NCI-H2081 (cell line): Measurements from ENCODE around the gene BASP1.
"Not testable (repeated sequence)": the region's sequence is repeated elsewhere in the genome, so short reads cannot be mapped to it uniquely, and the experiment has no call there.

Experiments
- DNase-seq, 2 experiments: peaks; one replicate each; lab custom pipeline; 2025; lab: John Stamatoyannopoulos, UW

The BASP1 gene

DNA sequence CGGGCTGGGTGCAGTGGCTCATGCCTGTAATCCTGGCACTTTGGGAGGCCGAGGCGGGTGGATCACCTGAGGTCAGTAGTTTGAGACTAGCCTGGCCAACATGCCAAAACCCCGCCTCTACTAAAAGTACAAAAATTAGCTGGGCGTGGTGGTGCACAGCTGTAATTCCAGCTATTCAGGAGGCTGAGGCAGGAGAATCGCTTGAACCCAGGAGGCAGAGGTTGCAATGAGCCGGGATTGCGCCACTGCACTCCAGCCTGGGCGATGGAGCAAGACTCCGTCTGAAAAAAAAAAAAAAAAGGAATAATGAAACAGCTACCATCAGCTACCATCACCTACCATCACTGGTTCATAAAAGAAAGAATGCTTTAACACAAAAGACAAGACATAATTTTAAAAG, 25.9 kb upstream of the BASP1 start:
- not testable (repeated sequence) for DNase-seq

DNA sequence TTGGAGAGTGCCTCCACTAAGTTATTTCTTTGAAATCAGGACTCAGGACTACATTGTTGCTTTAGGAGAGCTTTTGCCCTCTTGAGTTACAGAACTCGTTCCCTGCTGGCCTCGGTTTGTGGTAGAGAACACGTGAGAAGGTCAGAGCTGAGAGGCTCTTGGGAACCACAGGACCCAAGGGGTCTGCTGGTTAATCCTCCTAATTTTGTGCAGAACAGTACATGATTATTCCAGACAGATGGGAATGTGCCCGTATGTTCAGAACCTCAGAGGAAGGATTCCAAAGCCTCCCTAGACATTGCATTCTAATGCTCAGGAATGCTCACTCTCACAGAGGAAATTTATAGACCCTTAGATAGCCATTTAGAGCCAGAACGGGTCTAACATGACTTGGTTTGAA, 25.2 kb upstream of the BASP1 start:
- DNase-seq: no peak

DNA sequence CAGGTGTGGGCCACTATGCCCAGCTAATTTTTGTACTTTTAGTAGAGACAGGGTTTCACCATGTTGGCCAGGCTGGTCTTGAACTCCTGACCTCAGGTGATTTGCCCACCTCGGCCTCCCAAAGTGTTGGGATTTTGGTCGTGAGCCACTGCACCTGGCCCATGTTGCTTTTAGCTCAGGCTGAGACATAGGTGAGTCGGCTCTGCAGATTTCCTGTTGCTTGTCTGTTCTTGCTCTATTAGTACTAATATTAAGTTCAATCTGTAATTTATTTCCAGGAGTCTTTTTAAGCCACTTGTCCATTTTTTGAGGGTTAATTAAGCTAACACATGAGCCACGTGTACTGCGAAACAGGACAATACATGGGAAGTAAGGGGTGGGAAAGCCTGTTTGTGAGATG, 21.4 kb upstream of the BASP1 start:
- no peak for DNase-seq

DNA sequence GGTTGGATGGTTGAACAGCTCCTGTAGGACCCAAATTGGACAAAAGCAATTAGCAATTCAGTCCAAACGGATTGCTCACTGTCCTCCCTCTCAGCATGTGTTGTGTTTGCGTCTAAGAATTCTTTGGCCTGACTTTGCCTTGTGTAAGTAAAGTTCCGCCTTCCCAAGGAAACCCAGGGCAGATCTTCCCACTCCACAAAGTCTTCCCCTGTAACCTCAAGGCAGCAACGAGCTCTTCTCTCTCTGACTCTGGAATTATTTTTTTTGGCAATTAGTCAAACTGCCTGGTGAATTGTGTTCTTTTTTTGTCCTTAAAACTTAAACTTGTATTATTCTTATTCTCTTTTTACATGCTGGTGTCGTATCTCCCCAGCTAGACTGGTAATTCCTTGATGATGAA, 20.7 kb upstream of the BASP1 start:
- no peak for DNase-seq

DNA sequence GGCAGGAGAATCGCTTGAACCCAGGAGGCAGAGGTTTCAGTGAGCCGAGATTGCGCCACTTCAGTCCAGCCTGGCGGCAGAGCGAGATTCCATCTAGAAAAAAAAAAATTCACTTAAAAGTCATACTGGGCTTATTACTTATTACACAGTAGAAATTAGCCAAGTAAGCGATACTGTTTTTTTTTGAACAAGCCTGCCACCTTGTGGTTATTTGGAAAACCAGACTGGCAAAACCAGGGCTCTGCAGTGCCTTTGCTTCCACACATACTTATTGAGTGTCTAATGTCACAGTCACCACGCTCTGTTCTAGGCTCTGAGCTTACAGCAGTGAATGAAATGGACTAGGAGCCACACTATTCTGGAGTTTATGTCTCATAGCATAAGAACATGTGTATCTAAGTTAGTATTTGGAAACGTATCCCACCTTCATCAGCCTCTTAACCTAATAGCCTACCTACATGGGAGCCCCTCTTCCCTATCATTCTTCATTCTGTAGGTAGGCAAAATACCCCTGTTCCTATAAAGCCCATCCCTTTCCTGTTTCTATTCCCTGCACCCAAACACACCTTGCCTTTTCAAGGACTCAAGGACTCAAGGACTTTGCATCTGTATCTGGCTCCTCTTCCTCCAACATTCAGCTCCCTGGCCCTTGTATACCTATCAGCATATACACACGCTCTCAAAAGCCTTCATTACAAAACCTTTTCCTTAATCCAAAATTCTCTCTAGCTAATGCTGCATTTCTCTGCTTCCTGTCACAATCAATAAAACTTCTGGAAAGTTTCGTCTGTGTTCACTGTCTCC, 13.9 kb upstream of the BASP1 start:
- peak; percentile 77 to 81 for DNase-seq

DNA sequence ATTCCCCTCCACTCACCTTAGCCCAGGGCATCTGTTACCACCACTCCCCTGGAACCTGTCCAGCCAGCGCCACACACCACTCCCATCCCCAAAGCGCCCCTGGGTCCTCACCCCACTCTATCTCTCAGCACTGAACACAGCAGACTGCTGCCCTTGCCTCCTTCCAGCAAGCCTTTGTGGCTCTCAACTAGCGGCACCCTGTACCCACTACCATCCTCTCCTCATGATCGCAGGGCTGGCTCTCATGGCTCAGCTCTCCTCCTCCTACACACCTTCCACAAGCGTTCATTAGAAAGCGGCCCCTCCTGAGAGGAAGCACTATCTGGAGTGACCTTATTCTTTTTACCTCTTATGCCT, 13.3 kb upstream of the BASP1 start:
- no peak for DNase-seq

DNA sequence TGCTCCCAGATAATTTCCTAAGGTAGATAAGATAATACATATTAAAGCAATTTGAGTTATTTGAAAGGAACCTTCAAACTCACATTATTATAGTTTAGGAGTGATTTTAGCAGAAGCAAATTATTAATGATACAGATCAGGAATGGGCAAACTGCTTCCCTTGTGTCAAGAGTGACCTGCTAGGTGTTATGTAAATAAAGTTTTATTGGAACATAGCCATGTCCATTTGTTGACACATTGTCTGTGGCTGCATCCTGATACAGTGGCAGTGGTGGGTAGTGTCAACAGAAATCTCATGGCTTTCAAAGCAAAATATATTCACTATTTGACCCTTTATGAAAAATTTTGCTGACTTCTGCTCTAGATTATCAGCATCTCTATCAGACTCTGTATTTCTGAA, 11.4 kb upstream of the BASP1 start:
- DNase-seq: peak in 1 of 2 experiments; percentile 42

DNA sequence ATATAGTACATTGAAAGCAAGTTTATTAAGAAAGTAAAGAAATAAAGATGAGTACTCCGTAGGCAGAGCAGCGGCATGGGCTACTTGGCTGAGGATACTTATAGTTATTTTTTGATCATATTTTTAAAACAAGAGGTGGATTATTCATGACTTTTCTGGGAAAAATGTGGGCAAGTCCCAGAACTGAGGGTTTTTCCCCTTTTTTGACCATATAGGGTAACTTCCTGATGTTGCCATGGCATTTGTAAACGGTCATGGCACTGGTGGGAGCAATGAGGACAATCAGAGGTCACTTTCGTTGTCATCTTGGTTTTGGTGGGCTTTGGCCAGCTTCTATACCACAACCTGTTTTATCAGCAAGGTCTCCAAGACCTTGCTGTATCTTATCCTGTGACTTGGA, 5.2 kb upstream of the BASP1 start:
- no peak for DNase-seq

DNA sequence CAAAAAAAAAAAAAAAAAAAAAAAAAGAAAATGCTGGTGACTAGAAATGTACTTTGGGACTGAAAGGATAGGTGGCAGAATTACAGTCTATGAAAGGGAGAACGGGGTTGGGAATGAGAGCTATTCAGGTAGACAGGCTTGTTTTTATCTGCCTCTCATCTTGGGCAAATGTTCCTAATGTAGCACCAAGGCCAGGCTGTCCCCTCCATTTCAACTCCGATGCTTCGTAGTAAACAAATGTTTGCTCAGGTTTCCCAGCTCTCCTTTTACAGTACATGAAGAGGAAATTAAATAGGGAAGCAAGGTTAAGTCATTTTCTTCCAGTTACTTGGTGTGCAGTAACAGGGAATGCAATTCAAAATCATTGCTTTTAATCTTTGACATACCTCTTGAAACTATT, 4.4 kb upstream of the BASP1 start:
- DNase-seq: no peak

DNA sequence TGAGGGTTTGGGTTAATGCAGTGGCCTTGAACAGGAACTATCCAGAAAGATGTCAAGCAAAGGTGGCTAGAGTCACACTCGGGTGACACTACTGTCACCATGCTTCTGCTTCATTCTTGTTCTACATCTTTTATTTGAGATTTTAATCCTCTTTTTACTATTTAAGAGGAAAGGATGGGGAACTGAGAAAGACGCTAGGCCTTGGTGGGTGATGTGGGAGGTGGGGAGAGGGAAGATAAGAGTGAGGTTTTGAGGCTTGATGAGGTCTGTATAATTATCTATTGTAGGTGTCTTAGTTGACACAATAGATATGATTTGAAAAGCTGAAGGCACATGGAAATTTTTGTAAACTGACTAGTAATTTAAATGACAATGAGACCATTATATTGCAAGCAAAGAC, 3.5 kb upstream of the BASP1 start:
- DNase-seq: no peak

DNA sequence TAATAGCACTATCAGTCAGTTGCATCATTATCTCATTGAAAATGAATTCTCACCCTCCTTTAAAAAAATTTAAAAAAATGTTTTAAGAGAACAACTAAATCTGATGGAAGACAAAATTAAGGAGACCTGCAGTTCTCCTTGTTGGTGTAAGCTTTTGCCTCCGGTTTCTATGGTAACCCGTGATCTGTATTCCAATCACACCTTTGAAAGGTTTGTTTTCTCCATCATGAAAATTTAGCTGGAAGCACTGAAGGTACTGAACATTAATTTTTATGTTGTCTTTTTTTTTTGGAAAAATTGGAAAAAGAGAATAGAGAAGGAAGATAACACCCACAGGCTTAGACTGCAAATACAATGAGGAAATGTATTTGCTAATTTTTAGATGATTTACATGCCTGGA, 2.5 kb upstream of the BASP1 start:
- no peak for DNase-seq

DNA sequence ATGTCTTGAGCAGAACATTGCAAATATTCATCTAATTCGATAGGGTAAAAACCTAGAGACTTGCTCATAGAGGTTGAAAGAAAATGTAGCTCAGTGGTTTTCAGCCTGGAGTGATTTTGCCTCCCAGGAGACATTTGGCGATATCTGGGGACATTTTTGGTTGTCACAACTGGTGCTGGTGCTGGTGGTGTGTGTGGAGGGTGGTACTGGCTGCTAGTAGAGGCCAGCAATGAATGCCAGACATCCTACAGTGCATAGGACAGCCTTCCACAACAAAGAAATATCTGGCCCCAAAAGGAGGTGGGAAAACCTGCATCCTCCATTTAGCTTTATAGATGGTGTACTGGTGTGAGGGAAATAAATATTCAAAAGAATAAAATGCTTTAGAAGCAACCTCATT, 2.1 kb upstream of the BASP1 start:
- no peak for DNase-seq

DNA sequence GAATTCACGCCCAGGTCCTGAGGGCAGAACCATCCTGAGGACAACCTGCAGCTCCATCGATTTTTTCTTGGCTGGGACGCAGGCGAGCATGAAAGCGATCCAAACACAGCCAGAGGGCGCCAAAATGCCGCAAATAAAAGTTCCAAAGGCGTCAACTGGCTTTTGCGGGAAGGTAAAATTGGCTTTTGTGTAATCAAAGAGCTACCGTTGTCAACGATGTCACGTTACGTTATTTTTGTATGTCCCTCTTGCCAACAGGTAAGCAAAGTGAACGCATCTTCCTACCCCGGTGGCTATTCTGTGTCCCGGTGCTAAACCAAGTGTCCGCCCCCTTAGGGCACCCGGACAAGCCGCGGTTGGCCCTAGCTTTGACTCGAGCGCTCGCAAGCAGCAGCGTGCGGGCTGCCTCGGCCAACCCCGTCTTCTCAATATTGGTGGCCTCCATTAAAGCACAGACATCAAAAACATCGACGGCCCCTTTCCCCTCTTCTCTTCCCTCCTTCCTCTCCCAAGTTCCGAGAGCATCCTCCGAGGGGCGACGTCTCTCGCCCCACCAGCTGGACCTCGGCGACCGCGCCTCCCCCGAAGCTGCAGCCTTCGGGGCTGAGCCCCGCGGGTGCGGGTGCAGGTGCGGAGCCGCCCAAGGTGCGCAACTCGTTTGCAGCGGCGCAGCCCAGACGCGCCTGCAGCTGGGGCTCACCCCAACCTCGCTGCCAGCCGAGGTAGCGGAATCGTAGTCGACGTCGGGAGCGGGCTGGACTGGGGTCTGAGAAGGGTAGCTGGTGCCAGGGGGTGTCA, 1.1 kb upstream of the BASP1 start:
- DNase-seq: peak; percentile 97 to 98

DNA sequence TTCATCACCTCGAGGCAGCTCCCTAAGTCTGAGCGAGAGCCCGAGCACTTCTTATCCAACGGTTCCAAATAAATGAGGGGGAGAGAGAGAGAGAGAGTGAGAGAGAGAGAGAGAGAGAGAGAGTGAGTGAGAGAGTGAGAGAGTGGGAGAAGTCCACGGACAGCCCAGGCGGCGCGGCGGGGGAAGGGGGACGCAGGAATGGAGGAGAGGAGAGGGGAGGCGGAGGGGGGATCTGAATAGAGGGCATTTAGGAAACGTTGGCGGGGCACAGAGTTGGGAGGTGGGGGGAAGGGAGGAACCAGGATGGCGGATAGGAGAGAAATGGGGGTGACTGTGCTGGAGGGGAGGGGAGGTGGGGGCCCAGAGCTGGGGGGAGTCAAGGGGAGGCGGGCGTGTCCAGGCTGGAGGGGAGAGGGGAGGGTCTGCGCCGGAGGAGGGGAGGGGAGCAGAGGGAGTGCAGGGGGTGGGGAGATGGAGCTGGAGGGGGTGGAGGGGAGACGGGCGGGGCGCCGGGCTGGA, 398 bp upstream of the BASP1 start:
- peak; percentile 75 to 79 for DNase-seq

DNA sequence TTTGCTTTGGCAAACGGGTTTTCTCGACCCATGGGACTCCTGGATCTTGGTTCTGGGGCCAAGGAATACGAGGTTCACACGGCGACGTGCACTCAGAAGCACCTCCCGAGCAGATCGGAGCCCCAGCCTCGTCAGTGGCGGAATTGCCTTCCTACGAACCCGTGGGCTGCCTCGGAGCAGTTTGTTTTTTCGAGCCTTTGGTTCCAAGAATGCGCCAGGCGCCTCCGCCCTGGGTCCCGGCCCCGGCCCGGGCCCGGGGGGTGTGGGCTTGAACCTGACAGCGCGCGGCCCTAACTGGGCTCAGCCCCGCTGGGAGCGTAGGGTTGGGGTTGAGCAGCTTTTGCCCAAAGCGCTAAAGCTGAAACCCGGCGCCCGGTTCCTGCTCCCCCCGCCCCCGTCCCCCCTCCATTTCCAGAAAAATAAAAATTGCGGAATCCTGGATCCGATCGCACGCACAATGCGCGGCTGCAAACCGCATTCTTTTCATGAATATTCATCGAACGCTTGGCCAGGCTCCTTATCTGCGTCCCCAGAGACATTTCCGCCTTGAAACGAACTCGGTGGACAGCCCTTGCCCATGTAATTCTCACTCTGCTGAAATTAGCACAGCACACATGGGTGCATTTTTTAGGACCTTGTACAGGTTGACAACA, 1.0 kb downstream of the BASP1 start:
- DNase-seq: peak; percentile 49 to 75

DNA sequence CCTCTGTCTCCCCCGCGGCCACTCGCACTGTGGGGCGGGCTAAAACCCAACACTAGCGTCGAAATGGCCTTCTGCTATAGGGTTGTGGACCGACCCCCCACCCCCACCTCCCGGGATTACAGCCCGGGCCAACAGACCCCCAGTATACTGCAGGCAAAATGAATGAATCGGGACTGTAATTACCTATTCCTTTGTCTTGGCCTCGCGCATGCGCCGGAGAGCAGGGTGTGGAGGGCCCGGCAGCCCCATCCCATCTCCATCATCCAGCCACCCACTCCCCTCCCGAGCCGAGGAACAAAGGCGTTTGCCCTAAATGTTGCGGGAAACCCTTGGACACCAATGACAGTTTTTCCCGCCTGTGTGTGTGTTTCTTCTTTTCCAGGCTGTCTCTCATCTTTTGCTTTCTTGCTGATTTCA, 1.6 kb downstream of the BASP1 start:
- DNase-seq: peak; percentile 93 to 94

DNA sequence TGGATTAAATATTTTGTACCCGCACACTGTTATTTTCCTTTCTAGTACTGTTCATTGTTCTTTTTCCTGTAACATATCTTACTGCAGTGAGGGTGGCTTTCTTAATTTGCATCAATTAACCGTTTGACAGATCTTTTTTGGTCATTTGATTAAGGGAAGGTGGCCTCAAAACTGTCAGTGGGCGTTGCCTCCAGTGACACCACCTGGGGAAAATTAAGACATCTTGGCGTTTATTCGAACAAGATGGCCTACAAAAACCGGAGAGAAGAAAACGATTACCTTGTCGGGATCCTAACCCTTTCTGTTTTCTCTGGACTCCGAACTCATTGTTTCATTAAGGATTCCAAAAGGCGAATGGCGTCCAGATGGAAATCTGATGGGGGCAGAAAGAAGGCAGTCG, 2.0 kb downstream of the BASP1 start:
- DNase-seq: peak; percentile 42 to 66

DNA sequence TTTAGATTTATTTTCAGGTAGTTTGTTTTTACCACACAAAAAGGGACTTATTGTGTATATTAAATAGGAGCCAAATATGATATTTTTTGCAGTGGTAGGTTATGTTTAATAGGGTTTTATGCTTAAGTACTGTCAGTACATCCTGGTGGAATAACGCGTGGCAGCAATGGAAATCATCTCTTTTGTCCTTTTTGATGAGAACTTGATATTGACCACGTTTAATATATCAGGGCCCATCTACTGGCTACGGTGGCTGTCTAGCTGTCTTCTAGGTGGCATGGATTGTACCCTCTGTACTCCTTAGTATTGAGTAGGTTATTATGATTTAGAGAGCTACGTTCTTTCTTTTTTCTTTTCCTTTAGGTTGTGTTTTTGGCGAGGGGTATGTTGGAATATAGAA, 2.6 kb downstream of the BASP1 start:
- DNase-seq: no peak

DNA sequence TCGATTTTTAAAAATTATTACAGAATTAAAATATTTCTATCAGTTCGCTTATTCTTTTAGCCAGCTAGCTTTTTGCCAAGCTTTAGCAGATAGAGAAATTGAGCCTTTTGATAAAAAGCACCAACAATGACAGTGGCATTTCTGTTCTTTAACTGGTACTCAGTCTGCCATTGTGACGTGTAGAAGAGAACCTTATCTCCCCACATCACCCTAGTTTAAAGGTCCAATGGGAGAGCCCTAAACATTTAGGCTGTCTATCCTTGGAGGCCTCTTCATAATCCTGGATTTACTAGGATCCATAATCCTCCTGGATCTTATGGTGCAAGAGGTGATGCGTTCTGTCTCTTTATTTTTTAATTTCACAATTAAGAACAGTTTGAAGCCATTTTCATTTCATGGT, 3.0 kb downstream of the BASP1 start:
- peak in 1 of 2 experiments; percentile 20 for DNase-seq

DNA sequence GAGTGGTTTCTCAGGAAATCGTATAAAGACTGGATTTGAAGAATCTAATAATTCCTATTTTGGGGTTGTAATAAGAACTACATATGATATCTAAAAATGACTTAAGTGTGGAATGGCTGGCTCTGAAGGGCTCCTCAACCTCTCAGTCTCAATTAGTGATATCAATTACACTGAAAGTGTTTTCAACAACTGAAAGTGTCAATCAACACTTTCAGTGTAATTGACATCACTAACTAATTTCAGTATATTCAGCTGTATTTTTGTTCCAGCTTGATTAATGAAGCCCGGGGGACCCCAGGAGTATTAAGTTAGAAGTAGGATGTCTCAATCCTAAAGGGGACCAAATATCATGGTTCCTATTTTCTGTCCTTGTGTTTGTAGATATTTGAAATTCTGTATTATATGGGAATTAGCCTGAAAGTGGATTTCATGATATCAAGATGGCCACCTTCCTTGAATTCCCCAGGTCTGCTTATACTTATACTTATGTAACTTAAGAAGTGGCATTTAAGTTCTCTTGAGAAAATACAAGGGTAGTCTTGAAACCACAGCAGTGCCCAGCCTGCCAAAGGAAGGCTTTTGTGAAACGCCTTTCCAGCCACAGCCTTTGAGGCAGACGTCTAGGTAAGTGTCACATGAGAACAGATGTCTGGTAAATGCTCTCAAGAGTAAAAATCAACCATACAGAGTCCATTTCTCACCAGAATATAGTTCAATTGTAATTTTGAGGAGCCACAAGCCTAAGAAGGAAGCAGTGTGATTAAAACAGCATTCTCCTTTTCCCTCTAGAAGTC, 4.6 kb downstream of the BASP1 start:
- DNase-seq: no peak

DNA sequence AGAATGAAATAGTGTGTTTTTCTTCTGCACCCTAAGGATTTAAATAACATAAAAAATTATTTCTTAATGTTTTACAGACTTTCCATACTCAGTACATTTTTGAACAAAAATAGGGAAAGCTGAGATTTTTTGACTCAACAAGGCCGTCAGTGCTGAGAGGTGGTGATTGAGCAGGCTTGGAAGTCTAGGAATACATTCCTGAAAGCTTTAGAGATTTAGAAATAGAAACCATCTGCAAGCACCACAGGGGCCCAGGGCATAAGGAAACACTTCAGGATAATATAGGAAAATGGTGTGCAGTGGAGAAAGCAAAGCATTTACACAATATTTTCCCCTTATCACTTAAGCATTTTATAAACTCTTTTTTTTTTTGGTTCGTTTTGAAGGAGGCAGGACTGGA, 5.2 kb downstream of the BASP1 start:
- DNase-seq: no peak
